HCT116 (cell line): Measurements from ENCODE around the gene HOOK1.

Experiments
- CBX3 ChIP-seq: IDR thresholded peaks from 2 replicates; pipeline ENCODE4 v1.6.1; 2012; ENCODE audit warnings: low read depth
- EZH2 ChIP-seq: fragments of 200-600 bp; sonication (generic); IDR thresholded peaks from 2 replicates; pipeline ENCODE4 v1.6.1; 2017; ENCODE audit warnings: antibody characterized with exemption, mixed run types
- EZH2phosphoT487 ChIP-seq: fragments of 200-600 bp; IDR thresholded peaks from 2 replicates; pipeline ENCODE4 v1.6.1; 2018; ENCODE audit warnings: antibody characterized with exemption, borderline replicate concordance
- POLR2AphosphoS5 ChIP-seq: IDR thresholded peaks from 2 replicates; pipeline ENCODE4 v1.6.1; 2011; ENCODE audit warnings: mild to moderate bottlenecking, low read depth, low read length, moderate library complexity
- ZFX ChIP-seq: fragments of 450-650 bp; IDR thresholded peaks from 2 replicates; pipeline ENCODE4 v1.6.1; 2017
- TF ChIP-seq, protein P1 (sequence below), 3 experiments: fragments of 200-600 bp in 1 of 3; sonication (generic) in 1 of 3; IDR thresholded peaks in 2 of 3; conservative IDR thresholded peaks in 1 of 3; 2 replicates each; pipeline ENCODE4 v1.5.1; 2012 to 2017; ENCODE audit warnings: low read depth in 2 of 3, low read length in 2 of 3, antibody characterized with exemption in 1 of 3, borderline replicate concordance in 1 of 3, control low read depth in 1 of 3, mild to moderate bottlenecking in 1 of 3, mixed read lengths in 1 of 3, mixed run types in 1 of 3, moderate library complexity in 1 of 3; ENCODE audit not compliant: insufficient read depth in 1 of 3
- TF ChIP-seq, protein P2 (sequence below): IDR thresholded peaks from 2 replicates; pipeline ENCODE4 v1.6.1; 2012; ENCODE audit warnings: low read depth
- TF ChIP-seq, protein P3 (sequence below): IDR thresholded peaks from 2 replicates; pipeline ENCODE4 v1.6.1; 2012

DNA sequence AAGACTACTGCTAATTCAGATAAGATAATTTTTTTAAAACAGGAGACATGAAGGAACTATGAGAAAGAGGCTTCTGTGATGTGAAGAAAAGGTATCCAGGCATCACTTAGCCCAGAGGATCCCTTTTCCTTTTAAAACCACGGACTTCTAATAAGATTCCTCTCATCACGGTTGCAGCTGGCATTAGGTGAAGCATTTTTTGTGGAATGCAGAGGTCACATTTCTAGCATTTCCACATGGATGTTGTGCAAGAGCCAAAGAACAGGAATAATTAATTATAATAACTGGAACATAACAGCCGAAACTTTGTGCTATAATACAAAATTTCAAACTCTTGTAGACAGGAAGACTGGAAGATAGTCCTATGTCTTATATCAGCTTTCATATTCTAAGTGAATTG, 84.2 kb downstream of the HOOK1 start:
- TF ChIP-seq, protein P1, sequence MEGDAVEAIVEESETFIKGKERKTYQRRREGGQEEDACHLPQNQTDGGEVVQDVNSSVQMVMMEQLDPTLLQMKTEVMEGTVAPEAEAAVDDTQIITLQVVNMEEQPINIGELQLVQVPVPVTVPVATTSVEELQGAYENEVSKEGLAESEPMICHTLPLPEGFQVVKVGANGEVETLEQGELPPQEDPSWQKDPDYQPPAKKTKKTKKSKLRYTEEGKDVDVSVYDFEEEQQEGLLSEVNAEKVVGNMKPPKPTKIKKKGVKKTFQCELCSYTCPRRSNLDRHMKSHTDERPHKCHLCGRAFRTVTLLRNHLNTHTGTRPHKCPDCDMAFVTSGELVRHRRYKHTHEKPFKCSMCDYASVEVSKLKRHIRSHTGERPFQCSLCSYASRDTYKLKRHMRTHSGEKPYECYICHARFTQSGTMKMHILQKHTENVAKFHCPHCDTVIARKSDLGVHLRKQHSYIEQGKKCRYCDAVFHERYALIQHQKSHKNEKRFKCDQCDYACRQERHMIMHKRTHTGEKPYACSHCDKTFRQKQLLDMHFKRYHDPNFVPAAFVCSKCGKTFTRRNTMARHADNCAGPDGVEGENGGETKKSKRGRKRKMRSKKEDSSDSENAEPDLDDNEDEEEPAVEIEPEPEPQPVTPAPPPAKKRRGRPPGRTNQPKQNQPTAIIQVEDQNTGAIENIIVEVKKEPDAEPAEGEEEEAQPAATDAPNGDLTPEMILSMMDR (IDR thresholded peaks at IDR 0.05 in 2 of 3, conservative IDR thresholded peaks at IDR 0.05 in 1 of 3; ENCODE audit: borderline replicate concordance in 1 of 3, insufficient read depth in 1 of 3, low read depth in 2 of 3, low read length in 2 of 3): no peak
- TF ChIP-seq, protein P2, sequence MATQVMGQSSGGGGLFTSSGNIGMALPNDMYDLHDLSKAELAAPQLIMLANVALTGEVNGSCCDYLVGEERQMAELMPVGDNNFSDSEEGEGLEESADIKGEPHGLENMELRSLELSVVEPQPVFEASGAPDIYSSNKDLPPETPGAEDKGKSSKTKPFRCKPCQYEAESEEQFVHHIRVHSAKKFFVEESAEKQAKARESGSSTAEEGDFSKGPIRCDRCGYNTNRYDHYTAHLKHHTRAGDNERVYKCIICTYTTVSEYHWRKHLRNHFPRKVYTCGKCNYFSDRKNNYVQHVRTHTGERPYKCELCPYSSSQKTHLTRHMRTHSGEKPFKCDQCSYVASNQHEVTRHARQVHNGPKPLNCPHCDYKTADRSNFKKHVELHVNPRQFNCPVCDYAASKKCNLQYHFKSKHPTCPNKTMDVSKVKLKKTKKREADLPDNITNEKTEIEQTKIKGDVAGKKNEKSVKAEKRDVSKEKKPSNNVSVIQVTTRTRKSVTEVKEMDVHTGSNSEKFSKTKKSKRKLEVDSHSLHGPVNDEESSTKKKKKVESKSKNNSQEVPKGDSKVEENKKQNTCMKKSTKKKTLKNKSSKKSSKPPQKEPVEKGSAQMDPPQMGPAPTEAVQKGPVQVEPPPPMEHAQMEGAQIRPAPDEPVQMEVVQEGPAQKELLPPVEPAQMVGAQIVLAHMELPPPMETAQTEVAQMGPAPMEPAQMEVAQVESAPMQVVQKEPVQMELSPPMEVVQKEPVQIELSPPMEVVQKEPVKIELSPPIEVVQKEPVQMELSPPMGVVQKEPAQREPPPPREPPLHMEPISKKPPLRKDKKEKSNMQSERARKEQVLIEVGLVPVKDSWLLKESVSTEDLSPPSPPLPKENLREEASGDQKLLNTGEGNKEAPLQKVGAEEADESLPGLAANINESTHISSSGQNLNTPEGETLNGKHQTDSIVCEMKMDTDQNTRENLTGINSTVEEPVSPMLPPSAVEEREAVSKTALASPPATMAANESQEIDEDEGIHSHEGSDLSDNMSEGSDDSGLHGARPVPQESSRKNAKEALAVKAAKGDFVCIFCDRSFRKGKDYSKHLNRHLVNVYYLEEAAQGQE: no peak
- TF ChIP-seq POLR2AphosphoS5 (no peak), CBX3 (no peak), EZH2 (no peak), EZH2phosphoT487 (no peak), ZFX (no peak)
- TF ChIP-seq, protein P3, sequence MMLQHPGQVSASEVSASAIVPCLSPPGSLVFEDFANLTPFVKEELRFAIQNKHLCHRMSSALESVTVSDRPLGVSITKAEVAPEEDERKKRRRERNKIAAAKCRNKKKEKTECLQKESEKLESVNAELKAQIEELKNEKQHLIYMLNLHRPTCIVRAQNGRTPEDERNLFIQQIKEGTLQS: no peak
